C4-2B (cell line): ENCODE data around the gene TMEM87B.

Experiments used
- H3K27ac ChIP-seq: fragments of 450-650 bp; 2 replicates; pipeline ENCODE4 v1.5.1; 2017
- ZFX ChIP-seq: fragments of 450-650 bp; IDR thresholded peaks from 2 replicates; pipeline ENCODE4 v1.6.1; 2017
- TF ChIP-seq, protein P1 (sequence below): fragments of 450-650 bp; conservative IDR thresholded peaks from 2 replicates; pipeline ENCODE4 v1.5.1; 2017; ENCODE audit warnings: mild to moderate bottlenecking

The TMEM87B gene

DNA sequence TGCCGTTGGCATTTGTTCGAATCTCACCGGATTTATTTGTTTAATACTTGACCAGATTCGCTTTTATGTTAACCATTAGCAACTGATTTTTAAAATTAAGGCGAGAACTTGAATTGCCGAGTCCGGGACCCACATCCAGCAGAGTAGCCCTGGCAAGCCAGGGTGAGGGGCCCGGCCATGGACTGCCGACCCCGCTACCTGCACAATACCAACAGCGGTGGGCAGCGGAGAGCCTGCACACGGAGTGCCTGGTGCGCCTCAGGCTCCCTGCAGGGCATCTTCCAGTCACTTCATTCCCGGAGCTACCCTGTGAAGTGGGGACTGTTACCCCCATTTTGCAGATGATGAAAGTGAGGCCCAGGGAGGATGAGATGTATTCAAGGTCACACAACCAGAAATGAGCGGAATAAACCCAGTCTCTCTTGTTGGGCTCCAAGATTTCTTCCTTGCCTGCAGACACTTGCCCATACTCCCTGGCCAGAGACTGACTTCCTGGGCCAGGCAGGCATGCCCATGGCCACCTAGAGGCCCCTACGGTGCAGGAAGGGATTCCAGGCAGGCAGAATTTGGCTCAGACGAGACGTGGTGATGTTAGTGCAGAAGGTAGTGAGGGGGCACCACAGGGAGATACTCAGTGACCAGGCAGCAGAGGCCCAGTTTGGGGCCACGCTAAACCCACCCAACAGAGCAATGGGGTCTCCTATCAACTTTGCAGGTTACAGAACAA is 86.0 kb downstream of the TMEM87B start:
- no peak overlapping the region for H3K27ac ChIP-seq
- no peak for TF ChIP-seq ZFX
- TF ChIP-seq, protein P1, sequence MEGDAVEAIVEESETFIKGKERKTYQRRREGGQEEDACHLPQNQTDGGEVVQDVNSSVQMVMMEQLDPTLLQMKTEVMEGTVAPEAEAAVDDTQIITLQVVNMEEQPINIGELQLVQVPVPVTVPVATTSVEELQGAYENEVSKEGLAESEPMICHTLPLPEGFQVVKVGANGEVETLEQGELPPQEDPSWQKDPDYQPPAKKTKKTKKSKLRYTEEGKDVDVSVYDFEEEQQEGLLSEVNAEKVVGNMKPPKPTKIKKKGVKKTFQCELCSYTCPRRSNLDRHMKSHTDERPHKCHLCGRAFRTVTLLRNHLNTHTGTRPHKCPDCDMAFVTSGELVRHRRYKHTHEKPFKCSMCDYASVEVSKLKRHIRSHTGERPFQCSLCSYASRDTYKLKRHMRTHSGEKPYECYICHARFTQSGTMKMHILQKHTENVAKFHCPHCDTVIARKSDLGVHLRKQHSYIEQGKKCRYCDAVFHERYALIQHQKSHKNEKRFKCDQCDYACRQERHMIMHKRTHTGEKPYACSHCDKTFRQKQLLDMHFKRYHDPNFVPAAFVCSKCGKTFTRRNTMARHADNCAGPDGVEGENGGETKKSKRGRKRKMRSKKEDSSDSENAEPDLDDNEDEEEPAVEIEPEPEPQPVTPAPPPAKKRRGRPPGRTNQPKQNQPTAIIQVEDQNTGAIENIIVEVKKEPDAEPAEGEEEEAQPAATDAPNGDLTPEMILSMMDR, result no peak

DNA sequence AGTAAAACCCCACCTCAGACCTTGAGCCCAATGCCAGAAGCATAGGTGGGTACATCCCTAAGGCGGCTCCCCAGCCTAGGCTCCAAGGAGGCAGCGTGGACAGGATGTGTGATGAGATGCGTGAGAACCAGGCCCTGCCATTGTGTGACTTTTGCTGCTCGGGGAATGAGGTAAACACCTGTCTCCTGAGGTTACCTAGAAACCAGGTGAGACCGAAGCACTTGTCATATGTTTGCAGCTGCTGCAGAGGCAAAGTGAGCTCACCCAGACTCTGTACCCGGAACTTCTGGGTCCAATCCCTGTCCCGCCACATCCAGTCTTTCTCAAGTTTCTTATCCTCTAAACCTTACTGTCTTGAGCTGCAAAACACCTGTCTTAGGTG is 86.5 kb downstream of the TMEM87B start:
- TF ChIP-seq, protein P1, result no peak
- TF ChIP-seq ZFX, result no peak
- H3K27ac ChIP-seq, result no peak overlapping the region

- TF ChIP-seq, protein P1, result no peak
- no peak for TF ChIP-seq ZFX
- no peak overlapping the region for H3K27ac ChIP-seq
Measured at GRCh38 chr2:112142525-112143078, 87.5 kb downstream of the TMEM87B start.

- no peak overlapping the region for H3K27ac ChIP-seq
- TF ChIP-seq ZFX, result no peak
- TF ChIP-seq, protein P1, result no peak
Measured at GRCh38 chr2:112143150-112143549, 88.1 kb downstream of the TMEM87B start.

GRCh38 chr2:112144966-112145365 is 89.9 kb downstream of the TMEM87B start:
- H3K27ac ChIP-seq, result no peak overlapping the region
- TF ChIP-seq, protein P1, result no peak
- TF ChIP-seq ZFX, result no peak

GRCh38 chr2:112147382-112148168 is 92.5 kb downstream of the TMEM87B start:
- TF ChIP-seq ZFX, result no peak
- TF ChIP-seq, protein P1, result no peak
- H3K27ac ChIP-seq, result no peak overlapping the region

GRCh38 chr2:112148477-112148876 is 93.4 kb downstream of the TMEM87B start:
- TF ChIP-seq, protein P1, result no peak
- no peak for TF ChIP-seq ZFX
- H3K27ac ChIP-seq, result no peak overlapping the region
